Neural cell (in vitro differentiated cells): ENCODE measurements around the gene RAPGEF3.

Source experiments
- CTCF ChIP-seq: fragments of 450-650 bp; IDR thresholded peaks from 2 replicates; pipeline ENCODE4 v1.5.1; 2014; ENCODE audit warnings: antibody characterized with exemption, mild to moderate bottlenecking, moderate library complexity; ENCODE audit not compliant: poor library complexity, severe bottlenecking
- EZH2 ChIP-seq: fragments of 200-600, 300-800 bp; shearing (Covaris generic), sonication (generic); IDR thresholded peaks from 2 replicates; pipeline ENCODE4 v1.6.1; 2014; ENCODE audit warnings: antibody characterized with exemption, low read length, borderline replicate concordance, mild to moderate bottlenecking; ENCODE audit not compliant: insufficient read depth, poor library complexity, severe bottlenecking
- MXI1 ChIP-seq: fragments of 450-650 bp; conservative IDR thresholded peaks from 2 replicates; pipeline ENCODE4 v1.6.1; 2014; ENCODE audit warnings: antibody characterized with exemption, mild to moderate bottlenecking; ENCODE audit not compliant: poor library complexity, severe bottlenecking
- POLR2AphosphoS5 ChIP-seq: IDR thresholded peaks from 2 replicates; pipeline ENCODE4 v1.6.1; 2012
- RAD21 ChIP-seq: fragments of 450-650 bp; conservative IDR thresholded peaks from 2 replicates; pipeline ENCODE4 v1.6.1; 2014; ENCODE audit warnings: antibody characterized with exemption, mild to moderate bottlenecking, moderate library complexity
- REST ChIP-seq: IDR thresholded peaks from 2 replicates; pipeline ENCODE4 v1.6.1; 2012; ENCODE audit warnings: borderline replicate concordance

- no peak for TF ChIP-seq POLR2AphosphoS5
- TF ChIP-seq CTCF = no peak
- TF ChIP-seq RAD21 = no peak
- TF ChIP-seq EZH2 = no peak
- no peak for TF ChIP-seq MXI1
- TF ChIP-seq REST = no peak
Measured at GRCh38 chr12:47757364-47757839, 1.3 kb downstream of the RAPGEF3 start.
